GM23338 (cell line): ENCODE data around the gene TCF7L2. TPM values are rescaled to one million over a fixed set of nuclear protein-coding genes. Genes with fewer than 3 reads are reported as not detected.

Experiments
- ATAC-seq: fragments of 200-7000 bp; cut with Tn5 transposase; 3 replicates; pipeline ENCODE4 v1.9.1; 2020
- DNase-seq: peaks from one replicate; pipeline ENCODE4 v3.0.0-alpha.2; 2015; ENCODE audit warnings: low spot score
- H2AFZ ChIP-seq: fragments of 200-600 bp; sonication (generic); 2 replicates; pipeline ENCODE4 v1.8.0; 2016; ENCODE audit warnings: antibody characterized with exemption, mild to moderate bottlenecking, moderate library complexity
- H3F3A ChIP-seq: fragments of 200-600 bp; sonication (generic); replicated peaks from 2 replicates; pipeline ENCODE4 v1.8.0; 2017; ENCODE audit warnings: antibody characterized with exemption, mixed run types, low read depth
- H3K27ac ChIP-seq: fragments of 200-600 bp; sonication (generic); 2 replicates; pipeline ENCODE4 v1.6.1; 2016; ENCODE audit warnings: low read depth
- H3K27me3 ChIP-seq: fragments of 200-600 bp; sonication (generic); 2 replicates; pipeline ENCODE4 v1.8.0; 2016; ENCODE audit warnings: mild to moderate bottlenecking, mixed run types, moderate library complexity; ENCODE audit not compliant: insufficient read depth
- H3K36me3 ChIP-seq: fragments of 200-600 bp; sonication (generic); 2 replicates; pipeline ENCODE4 v1.8.0; 2016; ENCODE audit warnings: mild to moderate bottlenecking; ENCODE audit not compliant: insufficient read depth
- H3K4me1 ChIP-seq: fragments of 200-600 bp; sonication (generic); 2 replicates; pipeline ENCODE4 v1.8.0; 2016; ENCODE audit warnings: mild to moderate bottlenecking, moderate library complexity; ENCODE audit not compliant: insufficient read depth
- H3K4me2 ChIP-seq: fragments of 200-600 bp; sonication (generic); 2 replicates; pipeline ENCODE4 v1.7.1; 2017; ENCODE audit warnings: mixed run types
- H3K4me3 ChIP-seq: fragments of 200-600 bp; sonication (generic); 2 replicates; pipeline ENCODE4 v1.6.1; 2016; ENCODE audit warnings: mixed run types
- H3K79me2 ChIP-seq: fragments of 200-600 bp; sonication (generic); replicated peaks from 2 replicates; pipeline ENCODE4 v1.8.0; 2017; ENCODE audit warnings: mild to moderate bottlenecking; ENCODE audit not compliant: insufficient read depth
- H3K9me2 ChIP-seq: fragments of 200-600 bp; sonication (generic); 2 replicates; pipeline ENCODE4 v1.8.0; 2017; ENCODE audit not compliant: insufficient read depth
- H4K20me1 ChIP-seq: fragments of 200-600 bp; sonication (generic); replicated peaks from 2 replicates; pipeline ENCODE4 v1.8.0; 2017; ENCODE audit warnings: mild to moderate bottlenecking; ENCODE audit not compliant: insufficient read depth
- H3K27ac Mint-ChIP-seq: 2 replicates; pipeline ENCODE4 v1.8.0; 2020; ENCODE audit warnings: inconsistent platforms, mild to moderate bottlenecking, moderate library complexity, mixed read lengths
- H3K27me3 Mint-ChIP-seq: 3 replicates; pipeline ENCODE4 v1.8.0; 2022; ENCODE audit warnings: low read depth, mild to moderate bottlenecking, moderate library complexity, mixed read lengths, inconsistent platforms; ENCODE audit not compliant: insufficient read depth, poor library complexity
- H3K36me3 Mint-ChIP-seq: 3 replicates; pipeline ENCODE4 v1.8.0; 2021; ENCODE audit warnings: low read depth, mild to moderate bottlenecking, inconsistent platforms, moderate library complexity, mixed read lengths
- H3K4me1 Mint-ChIP-seq: 3 replicates; pipeline ENCODE4 v1.8.0; 2020; ENCODE audit warnings: mild to moderate bottlenecking, inconsistent platforms, mixed read lengths
- H3K4me3 Mint-ChIP-seq: 3 replicates; pipeline ENCODE4 v1.8.0; 2021; ENCODE audit warnings: moderate library complexity, mild to moderate bottlenecking, inconsistent platforms, mixed read lengths
- H3K9me3 Mint-ChIP-seq: 3 replicates; pipeline ENCODE4 v1.8.0; 2020; ENCODE audit warnings: moderate library complexity, mild to moderate bottlenecking, inconsistent platforms, mixed read lengths
- CREB1 ChIP-seq: fragments of 250-450 bp; sonication (Bioruptor Pico); IDR thresholded peaks from 2 replicates; pipeline ENCODE4 v1.5.0; 2020; ENCODE audit warnings: low read depth, mild to moderate bottlenecking, moderate library complexity
- CTCF ChIP-seq, 2 experiments: fragments of 200-600 bp in 1 of 2; sonication (generic) in 1 of 2; conservative IDR thresholded peaks; 2 replicates each; pipeline versions ENCODE4 v1.5.1 to v1.6.1; 2016 to 2017; ENCODE audit warnings: antibody characterized with exemption in 2 of 2, low read depth in 2 of 2, mild to moderate bottlenecking in 2 of 2, moderate library complexity in 1 of 2
- EZH2phosphoT487 ChIP-seq: fragments of 200-600 bp; sonication (generic); IDR thresholded peaks from one replicate; pipeline ENCODE4 v1.8.1; 2018; ENCODE audit warnings: antibody characterized with exemption; ENCODE audit not compliant: unreplicated experiment
- NANOG ChIP-seq: IDR thresholded peaks from 2 replicates; pipeline ENCODE4 v1.6.1; 2016; ENCODE audit warnings: antibody characterized with exemption, borderline replicate concordance
- POLR2AphosphoS5 ChIP-seq: IDR thresholded peaks from 2 replicates; pipeline ENCODE4 v1.6.1; 2016; ENCODE audit warnings: antibody characterized with exemption, low read depth
- ZNF331 ChIP-seq: fragments of 250-450 bp; sonication (Bioruptor Pico); IDR thresholded peaks from 2 replicates; pipeline ENCODE4 v1.5.0; 2020; ENCODE audit warnings: low read depth, mild to moderate bottlenecking, moderate library complexity
- polyA plus RNA-seq: library from polyadenylated mRNA; unstranded; fragments of >200 nt; fragmentation: Nextera tagmentation; extraction: Ambion mirVana; gene quantifications from 2 replicates; pipeline ENCODE4 v1.2.1, GENCODE V29; 2016
- total RNA-seq: library from RNA; depleted of rRNA; stranded (reverse); fragments of >200 nt; shearing (Covaris generic); gene quantifications from 2 replicates; pipeline ENCODE4 v1.2.3, GENCODE V29; 2014
- TF ChIP-seq, protein P1 (sequence below): fragments of 250-450 bp; sonication (Bioruptor Pico); IDR thresholded peaks from 2 replicates; pipeline ENCODE4 v1.5.0; 2020; ENCODE audit warnings: mild to moderate bottlenecking, moderate library complexity
- TF ChIP-seq, protein P2 (sequence below): IDR thresholded peaks from one replicate; pipeline ENCODE4 v1.6.1; 2018; ENCODE audit warnings: antibody characterized with exemption; ENCODE audit not compliant: unreplicated experiment

The TCF7L2 gene
- total and polyA plus RNA-seq, 2 experiments from 2014 or later: 32.2 to 80.8 TPM

GRCh38 chr10:113007821-113008220, 57.8 kb downstream of the TCF7L2 start:
- Histone ChIP-seq H3K4me3 (no peak overlapping the region), H3K27me3 (no peaks in the 10 kb centered on the region), H2AFZ (no peak overlapping the region), H3K4me2 (no peak overlapping the region), H4K20me1 (peaks cover 93% of the 10 kb centered on the region), H3F3A (peaks cover 19% of the 10 kb centered on the region; the same call in 1 of the 2 replicates), H3K36me3 (no peaks in the 10 kb centered on the region; the same call in 1 of the 2 replicates), H3K9me2 (peaks cover 17% of the 10 kb centered on the region), H3K27ac (no peak overlapping the region), H3K4me1 (peaks cover 68% of the 10 kb centered on the region), H3K79me2 (peaks cover 100% of the 10 kb centered on the region)
- Mint-ChIP-seq H3K36me3 (peaks cover 63% of the 10 kb centered on the region), H3K4me1 (peaks cover 80% of the 10 kb centered on the region), H3K27ac (no peak overlapping the region), H3K4me3 (no peak overlapping the region), H3K27me3 (peaks cover 9% of the 10 kb centered on the region), H3K9me3 (no peaks in the 10 kb centered on the region)
- DNase-seq: no peak
- TF ChIP-seq POLR2AphosphoS5 (peak; percentile 8; the same call in 1 of the 2 replicates), ZNF331 (CRISPR knock-in tag) (no peak)
- no peak for ATAC-seq

DNA sequence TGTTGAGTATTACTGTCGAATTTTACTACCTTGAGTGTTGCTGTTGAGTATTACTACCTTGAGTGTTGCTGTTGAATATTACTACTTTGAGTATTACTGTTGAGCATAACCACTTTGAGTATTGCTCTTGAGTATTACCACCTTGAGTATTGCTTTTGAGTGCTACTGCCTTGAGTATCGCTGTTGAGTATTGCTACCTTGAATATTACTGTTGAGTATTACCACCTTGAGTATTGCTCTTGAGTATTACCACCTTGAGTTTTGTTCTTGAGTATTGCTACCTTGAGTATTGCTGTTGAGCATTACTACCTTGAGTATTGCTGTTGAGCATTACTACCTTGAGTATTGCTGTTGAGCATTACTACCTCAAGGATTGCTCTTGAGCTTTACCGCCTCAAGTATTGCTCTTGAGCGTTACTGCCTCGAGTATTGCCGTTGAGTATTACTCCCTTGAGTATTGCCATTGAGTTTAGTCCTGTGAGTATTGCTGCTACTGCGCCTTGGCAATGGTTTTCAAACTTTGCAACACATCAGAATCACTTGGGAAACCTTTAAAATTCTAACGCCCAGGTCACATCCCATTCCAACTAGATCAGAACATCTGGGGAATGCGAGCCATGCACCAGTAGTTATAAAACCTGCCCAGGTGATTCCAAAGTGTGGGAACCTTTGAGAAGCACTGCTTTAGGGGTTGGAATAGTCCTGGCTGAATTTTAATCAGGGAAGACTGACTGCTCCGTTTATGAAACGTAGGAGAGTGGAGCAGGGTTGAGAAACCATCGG, 61.7 kb downstream of the TCF7L2 start:
- Mint-ChIP-seq H3K27ac (peak overlapping the region; percentile 16; the same call in 1 of the 2 replicates), H3K27me3 (peaks cover 13% of the 10 kb centered on the region), H3K4me1 (peaks cover 73% of the 10 kb centered on the region), H3K9me3 (no peaks in the 10 kb centered on the region), H3K36me3 (peaks cover 44% of the 10 kb centered on the region), H3K4me3 (no peak overlapping the region; the same call in 2 of the 3 replicates)
- ATAC-seq: no peak
- Histone ChIP-seq H3K27ac (peak overlapping the region; percentile 28), H3K9me2 (peaks cover 17% of the 10 kb centered on the region), H3K36me3 (no peaks in the 10 kb centered on the region; the same call in 1 of the 2 replicates), H4K20me1 (peaks cover 93% of the 10 kb centered on the region), H3K4me1 (peaks cover 58% of the 10 kb centered on the region), H3K4me3 (no peak overlapping the region), H3F3A (peaks cover 11% of the 10 kb centered on the region; the same call in 1 of the 2 replicates), H3K27me3 (no peaks in the 10 kb centered on the region), H3K79me2 (peaks cover 100% of the 10 kb centered on the region), H3K4me2 (0 out of 2 replicates have a peak overlapping the region, but pooled peaks have one; percentile 34), H2AFZ (no peak overlapping the region)
- DNase-seq: no peak
- TF ChIP-seq, protein P1, sequence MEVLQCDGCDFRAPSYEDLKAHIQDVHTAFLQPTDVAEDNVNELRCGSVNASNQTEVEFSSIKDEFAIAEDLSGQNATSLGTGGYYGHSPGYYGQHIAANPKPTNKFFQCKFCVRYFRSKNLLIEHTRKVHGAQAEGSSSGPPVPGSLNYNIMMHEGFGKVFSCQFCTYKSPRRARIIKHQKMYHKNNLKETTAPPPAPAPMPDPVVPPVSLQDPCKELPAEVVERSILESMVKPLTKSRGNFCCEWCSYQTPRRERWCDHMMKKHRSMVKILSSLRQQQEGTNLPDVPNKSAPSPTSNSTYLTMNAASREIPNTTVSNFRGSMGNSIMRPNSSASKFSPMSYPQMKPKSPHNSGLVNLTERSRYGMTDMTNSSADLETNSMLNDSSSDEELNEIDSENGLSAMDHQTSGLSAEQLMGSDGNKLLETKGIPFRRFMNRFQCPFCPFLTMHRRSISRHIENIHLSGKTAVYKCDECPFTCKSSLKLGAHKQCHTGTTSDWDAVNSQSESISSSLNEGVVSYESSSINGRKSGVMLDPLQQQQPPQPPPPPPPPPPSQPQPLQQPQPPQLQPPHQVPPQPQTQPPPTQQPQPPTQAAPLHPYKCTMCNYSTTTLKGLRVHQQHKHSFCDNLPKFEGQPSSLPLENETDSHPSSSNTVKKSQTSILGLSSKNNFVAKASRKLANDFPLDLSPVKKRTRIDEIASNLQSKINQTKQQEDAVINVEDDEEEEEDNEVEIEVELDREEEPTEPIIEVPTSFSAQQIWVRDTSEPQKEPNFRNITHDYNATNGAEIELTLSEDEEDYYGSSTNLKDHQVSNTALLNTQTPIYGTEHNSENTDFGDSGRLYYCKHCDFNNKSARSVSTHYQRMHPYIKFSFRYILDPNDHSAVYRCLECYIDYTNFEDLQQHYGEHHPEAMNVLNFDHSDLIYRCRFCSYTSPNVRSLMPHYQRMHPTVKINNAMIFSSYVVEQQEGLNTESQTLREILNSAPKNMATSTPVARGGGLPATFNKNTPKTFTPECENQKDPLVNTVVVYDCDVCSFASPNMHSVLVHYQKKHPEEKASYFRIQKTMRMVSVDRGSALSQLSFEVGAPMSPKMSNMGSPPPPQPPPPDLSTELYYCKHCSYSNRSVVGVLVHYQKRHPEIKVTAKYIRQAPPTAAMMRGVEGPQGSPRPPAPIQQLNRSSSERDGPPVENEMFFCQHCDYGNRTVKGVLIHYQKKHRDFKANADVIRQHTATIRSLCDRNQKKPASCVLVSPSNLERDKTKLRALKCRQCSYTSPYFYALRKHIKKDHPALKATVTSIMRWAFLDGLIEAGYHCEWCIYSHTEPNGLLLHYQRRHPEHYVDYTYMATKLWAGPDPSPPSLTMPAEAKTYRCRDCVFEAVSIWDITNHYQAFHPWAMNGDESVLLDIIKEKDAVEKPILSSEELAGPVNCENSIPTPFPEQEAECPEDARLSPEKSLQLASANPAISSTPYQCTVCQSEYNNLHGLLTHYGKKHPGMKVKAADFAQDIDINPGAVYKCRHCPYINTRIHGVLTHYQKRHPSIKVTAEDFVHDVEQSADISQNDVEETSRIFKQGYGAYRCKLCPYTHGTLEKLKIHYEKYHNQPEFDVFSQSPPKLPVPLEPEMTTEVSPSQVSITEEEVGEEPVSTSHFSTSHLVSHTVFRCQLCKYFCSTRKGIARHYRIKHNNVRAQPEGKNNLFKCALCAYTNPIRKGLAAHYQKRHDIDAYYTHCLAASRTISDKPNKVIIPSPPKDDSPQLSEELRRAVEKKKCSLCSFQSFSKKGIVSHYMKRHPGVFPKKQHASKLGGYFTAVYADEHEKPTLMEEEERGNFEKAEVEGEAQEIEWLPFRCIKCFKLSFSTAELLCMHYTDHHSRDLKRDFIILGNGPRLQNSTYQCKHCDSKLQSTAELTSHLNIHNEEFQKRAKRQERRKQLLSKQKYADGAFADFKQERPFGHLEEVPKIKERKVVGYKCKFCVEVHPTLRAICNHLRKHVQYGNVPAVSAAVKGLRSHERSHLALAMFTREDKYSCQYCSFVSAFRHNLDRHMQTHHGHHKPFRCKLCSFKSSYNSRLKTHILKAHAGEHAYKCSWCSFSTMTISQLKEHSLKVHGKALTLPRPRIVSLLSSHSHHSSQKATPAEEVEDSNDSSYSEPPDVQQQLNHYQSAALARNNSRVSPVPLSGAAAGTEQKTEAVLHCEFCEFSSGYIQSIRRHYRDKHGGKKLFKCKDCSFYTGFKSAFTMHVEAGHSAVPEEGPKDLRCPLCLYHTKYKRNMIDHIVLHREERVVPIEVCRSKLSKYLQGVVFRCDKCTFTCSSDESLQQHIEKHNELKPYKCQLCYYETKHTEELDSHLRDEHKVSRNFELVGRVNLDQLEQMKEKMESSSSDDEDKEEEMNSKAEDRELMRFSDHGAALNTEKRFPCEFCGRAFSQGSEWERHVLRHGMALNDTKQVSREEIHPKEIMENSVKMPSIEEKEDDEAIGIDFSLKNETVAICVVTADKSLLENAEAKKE (CRISPR knock-in tag): peak; percentile 53; the same call in 1 of the 2 replicates
- TF ChIP-seq NANOG (no peak), EZH2phosphoT487 (no peak), CREB1 (CRISPR knock-in tag) (peak; percentile 45; the same call in 1 of the 2 replicates), CTCF (conservative IDR thresholded peaks at IDR 0.05; ENCODE audit: low read depth in 2 of 2) (no peak), POLR2AphosphoS5 (no peak; the same call in 1 of the 2 replicates), ZNF331 (CRISPR knock-in tag) (peak; percentile 28)
- TF ChIP-seq, protein P2, sequence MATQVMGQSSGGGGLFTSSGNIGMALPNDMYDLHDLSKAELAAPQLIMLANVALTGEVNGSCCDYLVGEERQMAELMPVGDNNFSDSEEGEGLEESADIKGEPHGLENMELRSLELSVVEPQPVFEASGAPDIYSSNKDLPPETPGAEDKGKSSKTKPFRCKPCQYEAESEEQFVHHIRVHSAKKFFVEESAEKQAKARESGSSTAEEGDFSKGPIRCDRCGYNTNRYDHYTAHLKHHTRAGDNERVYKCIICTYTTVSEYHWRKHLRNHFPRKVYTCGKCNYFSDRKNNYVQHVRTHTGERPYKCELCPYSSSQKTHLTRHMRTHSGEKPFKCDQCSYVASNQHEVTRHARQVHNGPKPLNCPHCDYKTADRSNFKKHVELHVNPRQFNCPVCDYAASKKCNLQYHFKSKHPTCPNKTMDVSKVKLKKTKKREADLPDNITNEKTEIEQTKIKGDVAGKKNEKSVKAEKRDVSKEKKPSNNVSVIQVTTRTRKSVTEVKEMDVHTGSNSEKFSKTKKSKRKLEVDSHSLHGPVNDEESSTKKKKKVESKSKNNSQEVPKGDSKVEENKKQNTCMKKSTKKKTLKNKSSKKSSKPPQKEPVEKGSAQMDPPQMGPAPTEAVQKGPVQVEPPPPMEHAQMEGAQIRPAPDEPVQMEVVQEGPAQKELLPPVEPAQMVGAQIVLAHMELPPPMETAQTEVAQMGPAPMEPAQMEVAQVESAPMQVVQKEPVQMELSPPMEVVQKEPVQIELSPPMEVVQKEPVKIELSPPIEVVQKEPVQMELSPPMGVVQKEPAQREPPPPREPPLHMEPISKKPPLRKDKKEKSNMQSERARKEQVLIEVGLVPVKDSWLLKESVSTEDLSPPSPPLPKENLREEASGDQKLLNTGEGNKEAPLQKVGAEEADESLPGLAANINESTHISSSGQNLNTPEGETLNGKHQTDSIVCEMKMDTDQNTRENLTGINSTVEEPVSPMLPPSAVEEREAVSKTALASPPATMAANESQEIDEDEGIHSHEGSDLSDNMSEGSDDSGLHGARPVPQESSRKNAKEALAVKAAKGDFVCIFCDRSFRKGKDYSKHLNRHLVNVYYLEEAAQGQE: no peak
